GM19395 (cell line): ENCODE results near the gene WRAP73.
A peak's percentile ranks its signal among the peaks of the same experiment; 100 is the strongest.

Experiments
- ATAC-seq: cut with Tn5 transposase; IDR thresholded peaks from one replicate; pipeline ENCODE4 v1.9.1; 2021; ENCODE audit warnings: mild to moderate bottlenecking, moderate library complexity; ENCODE audit not compliant: unreplicated experiment

Gene WRAP73, protein sequence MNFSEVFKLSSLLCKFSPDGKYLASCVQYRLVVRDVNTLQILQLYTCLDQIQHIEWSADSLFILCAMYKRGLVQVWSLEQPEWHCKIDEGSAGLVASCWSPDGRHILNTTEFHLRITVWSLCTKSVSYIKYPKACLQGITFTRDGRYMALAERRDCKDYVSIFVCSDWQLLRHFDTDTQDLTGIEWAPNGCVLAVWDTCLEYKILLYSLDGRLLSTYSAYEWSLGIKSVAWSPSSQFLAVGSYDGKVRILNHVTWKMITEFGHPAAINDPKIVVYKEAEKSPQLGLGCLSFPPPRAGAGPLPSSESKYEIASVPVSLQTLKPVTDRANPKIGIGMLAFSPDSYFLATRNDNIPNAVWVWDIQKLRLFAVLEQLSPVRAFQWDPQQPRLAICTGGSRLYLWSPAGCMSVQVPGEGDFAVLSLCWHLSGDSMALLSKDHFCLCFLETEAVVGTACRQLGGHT

GRCh38 chr1:3649342-3650247 is at the start of gene WRAP73:
Gene WRAP73, minus strand, starts transcription at chr1:3650103. Its CDS starts 104 bp downstream, at chr1:3649999.
- ATAC-seq, result peak; percentile 80

DNA sequence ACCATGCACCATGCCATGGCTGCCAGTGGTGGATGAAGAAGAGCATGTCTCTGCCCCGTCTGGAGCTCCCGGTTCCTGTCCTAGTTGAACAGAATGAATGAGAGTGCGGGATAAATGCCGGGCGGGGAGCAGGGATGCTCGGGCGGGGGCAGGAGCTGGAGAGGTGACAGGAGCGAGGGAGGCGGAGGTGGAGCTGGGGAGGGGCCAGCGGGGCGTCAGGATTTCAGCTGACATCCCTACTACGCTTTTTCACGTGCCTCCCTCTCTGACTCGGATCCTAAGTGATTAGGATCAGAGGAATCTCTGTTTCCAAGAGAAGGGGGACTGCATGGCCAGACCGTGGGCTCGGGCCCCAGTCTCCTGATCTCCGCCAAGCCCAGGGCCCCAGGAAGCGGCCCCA is 49.7 kb upstream of the WRAP73 start:
- no peak for ATAC-seq

DNA sequence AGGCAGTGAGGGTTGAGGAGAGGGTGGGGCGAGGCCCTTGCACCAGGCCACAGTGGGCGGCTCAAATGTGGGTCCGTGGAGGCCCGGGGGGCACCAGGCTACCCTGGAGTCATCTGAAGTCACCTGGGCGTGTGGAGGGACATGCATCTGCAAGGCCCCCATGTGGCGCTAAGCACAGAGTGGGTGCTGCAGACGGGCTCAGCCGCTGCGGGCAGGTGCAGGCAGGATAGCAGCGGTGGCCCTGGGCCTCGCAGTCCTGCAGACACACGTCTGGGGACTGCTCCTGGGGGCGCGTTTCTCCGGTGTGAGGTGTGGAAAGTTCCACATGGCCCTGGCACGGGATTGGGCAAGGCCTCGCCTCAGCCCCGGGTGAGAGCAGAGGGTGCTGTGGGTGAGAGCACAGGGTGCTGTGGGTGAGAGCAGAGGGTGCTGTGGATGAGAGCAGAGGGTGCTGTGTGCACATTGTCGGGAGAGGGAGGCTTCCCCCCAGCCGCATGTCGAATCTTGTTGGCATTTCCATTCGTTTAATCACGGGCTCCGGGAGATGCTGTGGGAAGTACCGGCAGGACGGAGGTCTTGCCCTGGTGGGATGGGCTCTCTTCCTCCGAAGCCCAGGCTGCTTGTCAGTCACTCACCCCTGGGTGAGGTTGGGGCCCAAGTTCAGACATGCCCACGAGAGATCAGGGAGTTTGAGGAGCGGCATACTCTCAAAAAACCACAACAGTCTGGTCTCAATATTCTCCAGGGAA is 48.9 kb upstream of the WRAP73 start:
- no peak for ATAC-seq

GRCh38 chr1:3697810-3698209 is 47.9 kb upstream of the WRAP73 start:
- ATAC-seq, result no peak

DNA sequence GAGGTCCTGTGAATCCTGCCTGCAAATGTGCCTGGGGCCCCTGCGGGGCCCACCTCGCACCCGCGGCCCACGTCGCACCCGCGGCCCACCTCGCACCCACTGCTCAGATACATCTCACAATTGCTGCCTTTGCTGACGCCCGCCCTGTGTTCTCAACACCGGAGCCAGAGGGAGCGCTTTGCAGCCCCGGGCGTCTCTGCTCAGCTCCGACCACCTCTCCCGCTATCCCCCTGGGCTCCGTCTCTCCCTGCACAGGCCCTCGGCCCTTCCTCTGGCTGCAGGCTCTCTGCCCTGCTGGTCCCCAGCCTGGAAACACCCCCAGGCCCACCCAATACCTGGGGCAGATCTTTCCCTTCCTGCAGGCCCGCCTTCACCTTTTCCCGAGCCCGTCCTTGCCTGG is 47.2 kb upstream of the WRAP73 start:
- ATAC-seq, result no peak

GRCh38 chr1:3696689-3697088 is 46.8 kb upstream of the WRAP73 start:
- no peak for ATAC-seq

GRCh38 chr1:3695326-3696217 is 45.7 kb upstream of the WRAP73 start:
- ATAC-seq, result no peak

- no peak for ATAC-seq
Observed at GRCh38 chr1:3693321-3693720, 43.4 kb upstream of the WRAP73 start.

- no peak for ATAC-seq
Observed at GRCh38 chr1:3692598-3692997, 42.7 kb upstream of the WRAP73 start.

DNA sequence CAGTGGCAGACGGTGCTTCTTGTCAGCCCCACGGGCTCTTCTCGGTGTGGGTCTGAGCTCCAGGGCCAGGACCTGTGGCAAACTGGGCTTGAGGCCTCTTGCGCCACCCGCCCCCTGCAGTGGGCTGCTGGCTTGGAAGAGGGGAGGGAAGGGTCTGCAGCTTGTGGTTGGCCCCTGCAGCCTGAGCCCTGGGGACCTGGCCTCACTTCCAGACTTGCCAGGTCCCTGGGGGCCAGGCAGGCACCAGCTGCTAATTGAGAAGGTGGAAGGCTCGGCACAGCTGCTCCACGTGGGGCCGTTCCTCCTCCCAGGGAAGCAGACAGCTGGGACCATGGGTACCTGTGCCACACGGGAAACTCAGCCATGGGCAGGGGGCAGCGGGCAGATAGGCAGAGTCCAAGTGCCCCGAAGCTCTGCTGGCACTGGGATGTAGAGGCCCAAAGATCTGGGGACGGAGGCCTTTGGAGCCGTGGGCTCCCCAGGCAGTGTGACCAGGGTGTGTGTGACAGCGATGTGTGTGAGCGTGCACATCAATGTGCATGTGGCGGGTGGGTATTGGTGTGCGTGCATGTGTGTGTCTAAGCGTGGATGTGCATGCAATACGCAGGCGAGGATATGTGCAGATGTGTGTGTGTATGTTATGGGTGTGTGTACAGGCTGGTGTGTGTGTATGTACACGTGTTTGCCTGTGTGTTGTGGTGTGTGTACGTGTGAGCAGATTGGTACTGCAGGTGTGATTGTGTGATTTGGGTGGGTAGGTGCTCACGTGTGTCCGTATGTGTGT is 41.7 kb upstream of the WRAP73 start:
- ATAC-seq, result no peak

DNA sequence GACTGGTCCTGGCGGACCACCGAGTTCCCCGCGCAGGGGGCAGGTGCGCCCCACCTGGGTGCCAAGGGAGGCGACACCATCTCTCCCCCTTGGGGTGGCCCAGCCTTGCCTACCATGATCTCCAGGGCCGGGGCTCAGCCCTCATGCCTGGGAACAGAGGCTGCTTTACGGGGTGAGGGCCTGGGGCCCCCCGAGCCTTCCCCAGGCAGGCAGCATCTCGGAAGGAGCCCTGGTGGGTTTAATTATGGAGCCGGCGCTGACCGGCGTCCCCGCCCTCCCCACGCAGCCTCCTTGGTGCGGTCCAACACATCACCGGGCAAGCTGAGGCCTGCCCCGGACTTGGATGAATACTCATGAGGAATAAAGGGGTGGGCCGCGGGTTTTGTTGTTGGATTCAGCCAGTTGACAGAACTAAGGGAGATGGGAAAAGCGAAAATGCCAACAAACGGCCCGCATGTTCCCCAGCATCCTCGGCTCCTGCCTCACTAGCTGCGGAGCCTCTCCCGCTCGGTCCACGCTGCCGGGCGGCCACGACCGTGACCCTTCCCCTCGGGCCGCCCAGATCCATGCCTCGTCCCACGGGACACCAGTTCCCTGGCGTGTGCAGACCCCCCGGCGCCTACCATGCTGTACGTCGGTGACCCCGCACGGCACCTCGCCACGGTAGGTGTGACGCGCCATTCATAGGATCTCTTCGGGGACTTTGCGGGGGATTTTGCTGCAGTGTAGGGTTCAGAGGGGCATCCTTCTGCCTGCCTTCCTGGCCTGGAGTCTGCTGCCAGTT is 40.6 kb upstream of the WRAP73 start:
- no peak for ATAC-seq

DNA sequence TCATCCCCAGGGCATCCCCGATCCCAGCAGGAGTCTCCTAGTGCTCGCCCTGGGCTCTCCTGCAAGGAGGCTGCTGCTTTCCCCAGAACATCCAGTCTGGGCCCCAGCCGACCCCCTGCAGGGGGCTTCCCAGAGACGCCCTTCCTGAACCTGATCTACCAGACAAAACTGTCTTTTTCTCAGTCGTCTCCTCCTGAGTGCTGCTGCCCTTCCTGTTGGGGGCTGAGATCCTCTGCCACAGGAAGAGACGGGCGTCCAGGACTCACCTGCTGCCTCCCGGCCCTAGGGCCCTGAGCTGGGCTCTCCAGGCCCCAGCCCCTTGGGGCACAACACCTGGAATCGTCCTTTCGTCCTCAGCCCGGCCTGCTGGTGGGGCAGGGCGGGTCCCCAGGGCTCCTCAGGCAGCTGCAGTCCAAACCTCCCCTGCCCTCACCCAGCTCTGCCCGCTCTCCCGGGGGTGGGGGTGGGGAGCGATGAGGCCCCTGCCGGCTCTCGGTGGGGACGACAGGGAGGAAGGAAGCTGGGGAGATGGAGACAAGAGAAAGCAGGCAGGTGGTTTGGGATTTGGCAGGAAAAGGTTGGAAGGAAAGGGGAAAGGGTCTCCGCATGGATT is 39.3 kb upstream of the WRAP73 start:
- ATAC-seq, result no peak

DNA sequence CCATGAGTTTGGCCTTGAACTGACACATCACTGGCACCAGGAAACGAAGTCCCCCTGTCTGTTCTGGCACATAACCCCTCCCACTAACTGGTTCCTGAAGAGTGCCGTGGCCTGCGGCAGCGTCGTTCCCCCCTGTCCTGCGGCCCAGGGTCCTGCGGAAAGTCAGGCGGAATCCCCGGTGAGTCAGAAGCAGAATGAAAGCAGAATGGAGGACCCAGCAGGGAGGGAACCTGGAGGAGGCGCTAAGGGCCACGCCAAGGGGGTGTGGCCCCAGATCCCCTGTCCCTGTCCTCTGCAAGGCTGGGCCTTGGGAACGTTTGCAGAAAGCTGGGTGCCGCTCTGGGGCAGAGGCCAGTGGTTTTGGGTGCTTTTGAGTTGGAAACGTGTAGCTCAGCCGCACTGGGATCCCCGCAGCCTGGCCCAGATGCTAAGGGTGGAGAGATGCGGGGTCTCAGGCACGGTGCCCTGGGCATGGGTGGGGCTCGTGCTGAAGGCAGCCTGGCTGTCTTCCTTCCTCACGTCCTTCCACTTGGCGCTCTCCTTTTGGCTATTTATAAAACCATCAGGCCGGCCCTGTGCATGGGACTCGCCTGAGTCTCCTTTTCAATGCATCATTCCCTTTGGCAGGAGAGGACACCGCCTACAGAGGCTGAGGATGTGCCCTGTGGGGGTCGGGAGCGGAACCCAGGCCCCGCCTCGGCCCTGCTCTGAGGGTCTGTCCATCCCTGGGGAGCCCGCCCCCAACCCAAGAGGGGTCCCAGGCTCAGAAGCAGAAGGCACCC is 38.6 kb upstream of the WRAP73 start:
- no peak for ATAC-seq

DNA sequence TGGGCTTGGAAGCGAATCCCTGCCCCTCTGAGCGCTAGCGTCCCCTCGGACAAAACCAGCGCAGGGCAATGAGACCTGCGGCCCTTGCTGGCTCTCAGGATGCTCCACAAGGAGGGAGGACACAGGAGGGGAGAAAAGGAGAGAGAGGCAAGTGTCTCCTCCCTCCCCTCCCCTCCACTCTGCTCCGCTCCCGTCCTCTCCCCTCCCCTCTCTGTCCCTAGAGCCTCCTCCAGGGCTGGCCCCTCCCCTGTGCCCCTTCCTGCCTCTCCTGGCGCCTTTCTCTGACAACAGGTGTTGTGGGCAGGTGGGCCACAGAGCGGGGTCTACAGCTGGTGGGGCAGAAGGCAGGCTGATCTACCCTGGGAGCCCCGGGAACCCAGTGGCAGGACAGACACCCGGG is 37.6 kb upstream of the WRAP73 start:
- ATAC-seq, result no peak

- no peak for ATAC-seq
Observed at GRCh38 chr1:3685906-3686305, 36.0 kb upstream of the WRAP73 start.

DNA sequence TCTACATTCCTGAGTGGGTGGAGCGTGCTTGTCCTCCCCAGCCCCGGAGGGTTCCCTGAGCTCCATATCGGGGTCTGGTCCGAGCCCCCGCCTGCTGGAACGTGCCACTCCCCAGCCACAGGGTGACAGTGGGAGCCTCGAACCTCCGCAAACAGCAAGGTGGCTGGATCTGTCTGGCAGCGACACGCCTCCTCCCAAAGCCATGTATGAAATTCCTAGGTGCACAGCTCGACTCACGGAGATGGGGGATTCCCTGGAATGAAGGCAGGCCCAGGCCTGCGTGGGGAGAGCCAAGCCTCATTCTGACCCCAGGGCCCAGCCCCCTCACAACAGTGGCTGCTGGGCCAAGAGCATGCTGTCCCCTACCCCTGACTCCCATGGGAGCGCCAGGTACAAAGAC is 35.3 kb upstream of the WRAP73 start:
- ATAC-seq, result no peak

- no peak for ATAC-seq
Observed at GRCh38 chr1:3683992-3684391, 34.1 kb upstream of the WRAP73 start.
